Uterus (tissue), 4 donors: ENCODE results near the gene PPP1R27. TPM values are rescaled to one million over a fixed set of nuclear protein-coding genes. Genes with fewer than 3 reads are reported as not detected.

Source experiments
- DNase-seq, 2 donors: peaks; one replicate each; pipeline ENCODE4 v3.0.0-alpha.2; 2019 to 2020
- H3K27ac ChIP-seq, 2 donors: fragments of 200-600 bp; sonication (generic); 1 replicate in 1 of 2; 2 replicates in 1 of 2; pipeline ENCODE4 v1.5.1; 2016 to 2018
- H3K27me3 ChIP-seq, 2 donors: fragments of 200-600 bp; sonication (generic); one replicate each; pipeline ENCODE4 v1.5.1; 2018 to 2019; ENCODE audit warnings: control low read depth in 1 of 2
- H3K36me3 ChIP-seq, 2 donors: fragments of 200-600 bp; sonication (generic); one replicate each; pipeline ENCODE4 v1.5.1; 2019; ENCODE audit warnings: control low read depth in 1 of 2
- H3K4me1 ChIP-seq, 2 donors: fragments of 200-600 bp; sonication (generic); one replicate each; pipeline ENCODE4 v1.5.1; 2018 to 2019; ENCODE audit warnings: control low read depth in 1 of 2
- H3K4me3 ChIP-seq, 2 donors: fragments of 200-600 bp; sonication (generic); 1 replicate in 1 of 2; 2 replicates in 1 of 2; pipeline ENCODE4 v1.5.1; 2018 to 2019; ENCODE audit warnings: mild to moderate bottlenecking in 1 of 2
- H3K9me3 ChIP-seq, 2 donors: fragments of 200-600 bp; sonication (generic); one replicate each; pipeline ENCODE4 v1.5.1; 2019; ENCODE audit warnings: control low read depth in 1 of 2
- CTCF ChIP-seq, 4 experiments: fragments of 200-600 bp in 2 of 4; fragments of 450-650 bp in 2 of 4; sonication (generic) in 2 of 4; IDR thresholded peaks; one replicate each; pipeline ENCODE4 v1.5.1; 2016 to 2019; ENCODE audit warnings: antibody characterized with exemption in 4 of 4, mild to moderate bottlenecking in 2 of 4, moderate library complexity in 1 of 4
- POLR2A ChIP-seq, 2 donors: fragments of 450-650 bp; IDR thresholded peaks; one replicate each; pipeline ENCODE4 v1.6.1; 2016; ENCODE audit warnings: antibody characterized with exemption in 2 of 2, mild to moderate bottlenecking in 1 of 2, moderate library complexity in 1 of 2
- intact Hi-C: fragments of 100-400 bp; cut with DNase I; formaldehyde crosslinking; loops from one replicate; pipeline ENCODE4 v1.15.1; 2023; ENCODE audit warnings: low total_unique reads
- total RNA-seq, 4 donors: library from RNA; depleted of rRNA in 3 of 4; stranded (reverse); fragments of >200 nt in 3 of 4; gene quantifications; one replicate each; pipeline versions ENCODE4 v1.1.0 to v1.2.4, GENCODE V29; 2014 to 2023
- donor health status: DM: yes; HTN: yes; CAD: no.

Gene PPP1R27
- total RNA-seq, 4 donors from 2014 or later = 1.6 TPM; not detected in 3

DNA sequence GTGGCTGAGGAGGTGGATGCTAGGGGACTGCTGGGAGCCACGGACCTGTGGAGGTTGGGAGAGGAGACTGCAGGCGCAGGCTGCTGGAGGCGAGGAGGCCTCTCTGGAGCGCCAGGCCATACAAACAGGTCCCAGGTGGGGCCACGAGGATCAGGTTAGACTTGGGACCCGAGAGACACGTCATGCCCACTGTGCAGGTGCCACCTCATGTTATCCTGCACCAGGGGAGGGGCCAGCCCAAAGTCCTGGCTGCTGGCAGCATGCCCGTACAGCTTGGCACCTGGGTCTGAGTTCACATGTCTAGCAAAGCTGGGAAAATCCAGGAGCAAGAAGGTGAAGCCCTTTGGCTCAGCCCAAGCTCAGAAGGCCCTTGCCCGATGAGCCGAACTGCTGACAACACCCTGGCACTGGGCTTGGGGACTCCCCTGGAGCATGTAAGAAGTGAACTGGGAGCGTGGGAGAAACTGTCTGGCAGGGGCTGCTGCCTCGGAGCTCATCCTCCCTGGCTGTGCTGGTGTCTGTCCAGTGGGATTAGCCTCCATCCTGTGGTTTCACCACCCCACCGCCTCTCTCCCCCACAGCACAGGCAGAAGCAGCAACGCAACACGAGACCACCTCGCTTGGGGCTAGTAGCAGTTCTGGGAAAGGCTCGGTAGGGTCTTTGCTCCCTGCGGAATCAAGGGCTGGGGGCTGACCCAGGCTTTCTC is 31.0 kb upstream of the PPP1R27 start:
- Histone ChIP-seq H3K27me3 (no peaks in the 10 kb centered on the region), H3K4me3 (no peak overlapping the region), H3K27ac (no peak overlapping the region), H3K36me3 (no peaks in the 10 kb centered on the region), H3K4me1 (peaks cover 4 to 34% of the 10 kb centered on the region in 2 donors), H3K9me3 (no peaks in the 10 kb centered on the region)
- TF ChIP-seq CTCF (IDR thresholded peaks at IDR 0.05) (no peak), POLR2A (IDR thresholded peaks at IDR 0.05) (no peak)
- DNase-seq = peak in 1 of 2 donors; percentile 44
- intact Hi-C loops = no loop called here

DNA sequence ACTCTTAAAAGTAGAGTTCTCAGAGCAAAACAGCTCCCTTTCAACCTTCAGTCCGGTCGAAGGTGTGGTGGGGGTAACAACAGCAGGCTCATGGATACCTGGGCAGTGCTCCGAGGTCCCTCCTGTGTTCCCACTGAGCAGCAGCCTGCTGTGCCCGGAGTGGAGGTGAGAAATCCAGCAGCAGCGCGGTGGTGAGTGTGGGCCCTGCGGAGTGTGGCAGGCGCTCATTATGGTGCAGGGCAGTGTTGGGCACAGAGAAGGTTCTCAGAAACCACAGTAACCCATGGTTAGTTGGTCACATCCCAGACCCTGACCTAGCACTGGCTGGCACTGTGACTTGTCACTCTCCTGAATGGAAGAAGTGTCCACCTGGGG is 30.5 kb upstream of the PPP1R27 start:
- intact Hi-C loops = no loop called here
- TF ChIP-seq CTCF (IDR thresholded peaks at IDR 0.05) = no peak
- Histone ChIP-seq H3K27me3 (no peaks in the 10 kb centered on the region), H3K4me1 (peaks cover 4 to 34% of the 10 kb centered on the region in 2 donors), H3K4me3 (no peak overlapping the region), H3K27ac (no peak overlapping the region), H3K36me3 (no peaks in the 10 kb centered on the region), H3K9me3 (no peaks in the 10 kb centered on the region)
- no peak for DNase-seq

GRCh38 chr17:81863833-81864768 is 29.3 kb upstream of the PPP1R27 start:
- no peak for TF ChIP-seq CTCF (IDR thresholded peaks at IDR 0.05)
- TF ChIP-seq POLR2A (IDR thresholded peaks at IDR 0.05) = no peak
- no peak overlapping the region for H3K27ac ChIP-seq
- H3K36me3 ChIP-seq = no peaks in the 10 kb centered on the region
- H3K9me3 ChIP-seq = no peaks in the 10 kb centered on the region
- intact Hi-C loops = no loop called here
- H3K27me3 ChIP-seq = no peaks in the 10 kb centered on the region
- H3K4me1 ChIP-seq = peaks cover 7 to 23% of the 10 kb centered on the region in 2 donors
- DNase-seq = no peak
- H3K4me3 ChIP-seq = no peak overlapping the region

DNA sequence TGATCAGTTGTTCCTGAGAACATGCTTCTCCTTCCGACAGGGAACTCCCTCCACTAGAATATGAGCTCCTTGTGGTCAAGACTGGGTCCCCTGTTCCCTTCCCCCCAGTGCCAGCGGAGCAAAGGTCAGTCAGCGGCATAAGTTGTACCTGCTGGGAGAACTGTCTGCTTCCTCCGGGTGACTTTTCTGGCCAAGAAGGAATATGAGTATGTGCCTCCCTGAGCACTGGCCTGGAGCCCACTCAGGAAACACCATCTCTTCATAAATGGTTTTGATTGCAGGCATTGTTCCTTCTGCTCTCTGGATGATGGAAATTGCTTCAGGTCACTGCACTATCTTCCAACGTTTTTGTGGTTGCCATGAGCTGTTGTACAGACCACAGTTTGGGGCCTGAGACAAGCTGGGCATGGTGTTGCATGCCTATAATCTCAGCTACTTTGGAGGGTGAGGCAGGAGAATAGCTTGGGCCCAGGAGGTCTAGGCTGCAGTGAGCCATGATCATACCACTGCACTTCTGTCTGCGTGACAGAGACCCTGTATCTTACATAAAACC is 28.3 kb upstream of the PPP1R27 start:
- DNase-seq = no peak
- H3K4me1 ChIP-seq = peaks cover 12 to 27% of the 10 kb centered on the region in 2 donors
- intact Hi-C loops = no loop called here

More for the DNA sequence above, 28.3 kb upstream of the PPP1R27 start:
- Histone ChIP-seq H3K36me3 (no peaks in the 10 kb centered on the region), H3K27me3 (no peaks in the 10 kb centered on the region), H3K9me3 (no peaks in the 10 kb centered on the region), H3K27ac (no peak overlapping the region), H3K4me3 (no peak overlapping the region)
- TF ChIP-seq CTCF (IDR thresholded peaks at IDR 0.05) (no peak), POLR2A (IDR thresholded peaks at IDR 0.05) (no peak)
